Heart left ventricle (tissue), 13 donors: ENCODE data around the gene RCVRN.

ENCODE experiments used
- CTCF ChIP-seq, 12 donors: fragments of 200-600 bp; sonication (generic) in 4 of 12; IDR thresholded peaks; one replicate each; pipeline versions ENCODE4 v1.5.0 to v1.8.0; 2018 to 2022; ENCODE audit warnings: antibody characterized with exemption in 12 of 12, mild to moderate bottlenecking in 5 of 12
- POLR2A ChIP-seq, 2 donors: fragments of 450-650 bp; IDR thresholded peaks; one replicate each; pipeline ENCODE4 v1.6.1; 2017; ENCODE audit warnings: antibody characterized with exemption in 2 of 2, mild to moderate bottlenecking in 2 of 2, moderate library complexity in 2 of 2
- donor health status: ischemic (EF 13 %, LVEDD 7.1; RV severe dilation, severe dysfunction).
- donor health status: DM: no; HTN: yes; CAD: no.
- donor health status: DM: no; HTN: no; CAD: no.
- donor health status: ischemic (EF 25% LVEDD 6.9; RV normal size, moderate dysfunction).
- donor health status: ischemic (EF 25% LVEDD 5.7; RV mildly dilated, moderate dysfunction).
- donor health status: ischemic (EF 35%, LVEDD 5.7; RV mildly dilated, moderate dysfunction).
- donor health status: nonischemic (EF 11% LVEDD 7.7; RV severe dilation, severe dysfunction).
- donor health status: DM: yes; HTN: yes; CAD: no.
- donor health status: PGD.
- donor health status: ischemic (EF 29% LVEDD 5.4; RV normal size, mild dysfunction).
- donor health status: nonischemic (EF 23%, LVEDD 6.1; RV moderate dilation, normal function).

DNA sequence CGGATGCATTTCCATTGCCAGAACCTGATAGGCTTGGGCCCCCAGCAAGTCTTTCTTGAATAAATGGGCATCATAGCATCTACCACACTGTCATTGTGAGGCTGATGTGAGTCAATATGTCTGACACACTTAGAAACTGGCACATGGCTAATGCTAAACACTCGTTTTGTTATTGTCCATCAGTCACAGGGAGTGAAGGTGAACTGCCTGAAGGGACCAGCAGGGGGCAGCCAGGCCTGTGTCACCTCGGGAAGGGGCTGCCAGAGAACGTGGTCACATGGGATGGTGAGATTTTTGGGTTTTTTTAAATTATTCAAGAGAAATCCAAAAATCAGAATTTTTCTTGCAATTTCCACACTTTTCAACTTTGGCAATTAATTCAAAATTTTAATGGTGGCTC, 831 bp upstream of the RCVRN start:
- TF ChIP-seq CTCF (IDR thresholded peaks at IDR 0.05) (peak; percentile 31 to 61 (median 48)), POLR2A (IDR thresholded peaks at IDR 0.05) (no peak)
